Endothelial cell of umbilical vein (primary cell): ENCODE measurements around the gene C11orf65. TPM values are rescaled to one million over a fixed set of nuclear protein-coding genes. Genes with fewer than 3 reads are reported as not detected.

Source experiments
- BruUV-seq: library from RNA; stranded (reverse); fragments of 400-500 nt; replicated peaks from 2 replicates; lab custom pipeline; 2021; lab: Mats Ljungman, UMichigan
- CTCF ChIA-PET: fragments of 300-600, 350-600 bp; sonication (Branson Sonifier 250); formaldehyde crosslinking; loops from one replicate; lab custom pipeline; 2021; ENCODE audit warnings: antibody characterized with exemption, inconsistent platforms; lab: Charles Lee
- POLR2A ChIA-PET: fragments of 300-600, 350-600 bp; sonication (Branson Sonifier 250); formaldehyde crosslinking; loops from one replicate; lab custom pipeline; 2021; ENCODE audit warnings: antibody characterized with exemption, inconsistent platforms; lab: Charles Lee
- DNase-seq: peaks from one replicate; pipeline ENCODE4 v3.0.0-alpha.2; 2011; ENCODE audit warnings: low read depth, low spot score
- FAIRE-seq: peaks from 2 replicates; lab custom pipeline; 2011; peaks lifted over from hg19 to GRCh38; lab: Jason Lieb, UNC
- H2AFZ ChIP-seq: 2 replicates; pipeline ENCODE4 v1.6.0; 2012; ENCODE audit warnings: low read depth, low read length, control low read depth, inconsistent platforms
- H3K27ac ChIP-seq: 2 replicates; pipeline ENCODE4 v1.5.1; 2011; ENCODE audit warnings: low read depth, mild to moderate bottlenecking, control low read depth, low read length, moderate library complexity; ENCODE audit not compliant: insufficient read depth
- H3K27me3 ChIP-seq, 2 experiments: 2 replicates each; pipeline versions ENCODE4 v1.6.0 to v1.6.1; 2011; ENCODE audit warnings: low read length in 2 of 2, mixed read lengths in 1 of 2; ENCODE audit not compliant: control insufficient read depth in 2 of 2, insufficient read depth in 2 of 2
- H3K36me3 ChIP-seq, 2 experiments: 2 replicates in 1 of 2; 3 replicates in 1 of 2; pipeline ENCODE4 v1.5.1; 2011; ENCODE audit warnings: low read length in 2 of 2, mild to moderate bottlenecking in 1 of 2, moderate library complexity in 1 of 2; ENCODE audit not compliant: control insufficient read depth in 2 of 2, insufficient read depth in 2 of 2; ENCODE audit errors: extremely low read depth in 1 of 2
- H3K4me1 ChIP-seq: 3 replicates; pipeline ENCODE4 v1.5.1; 2011; ENCODE audit warnings: mild to moderate bottlenecking, low read length; ENCODE audit not compliant: control insufficient read depth, insufficient read depth; ENCODE audit errors: extremely low read depth
- H3K4me2 ChIP-seq: 2 replicates; pipeline ENCODE4 v1.6.1; 2011; ENCODE audit warnings: low read length, control low read depth, mixed read lengths; ENCODE audit not compliant: insufficient read depth
- H3K4me3 ChIP-seq, 3 experiments: fragments of 200-600 bp in 1 of 3; sonication (generic), shearing (Covaris generic) in 1 of 3; replicated peaks in 1 of 3; 2 replicates each; pipeline ENCODE4 v1.5.1; 2011 to 2016; ENCODE audit warnings: control low read depth in 3 of 3, low read length in 3 of 3, mild to moderate bottlenecking in 2 of 3, inconsistent platforms in 1 of 3, low read depth in 1 of 3, moderate library complexity in 1 of 3; ENCODE audit not compliant: insufficient read depth in 1 of 3
- H3K79me2 ChIP-seq: 2 replicates; pipeline ENCODE4 v1.6.0; 2012; ENCODE audit warnings: low read length, inconsistent platforms; ENCODE audit not compliant: control insufficient read depth, insufficient read depth
- H3K9ac ChIP-seq: replicated peaks from 2 replicates; pipeline ENCODE3; 2011; ENCODE audit warnings: low read length, control low read depth; ENCODE audit not compliant: insufficient read depth; ENCODE audit errors: extremely low read depth
- H3K9me1 ChIP-seq: replicated peaks from 3 replicates; pipeline ENCODE4 v1.6.0; 2011; ENCODE audit warnings: mild to moderate bottlenecking, low read length; ENCODE audit not compliant: control insufficient read depth, insufficient read depth; ENCODE audit errors: extremely low read depth
- H3K9me3 ChIP-seq: replicated peaks from 2 replicates; pipeline ENCODE4 v1.5.1; 2012; ENCODE audit warnings: low read length, inconsistent platforms; ENCODE audit not compliant: control insufficient read depth, insufficient read depth
- H4K20me1 ChIP-seq: replicated peaks from 2 replicates; pipeline ENCODE3; 2011; ENCODE audit warnings: mild to moderate bottlenecking, low read length; ENCODE audit not compliant: control insufficient read depth, insufficient read depth; ENCODE audit errors: extremely low read depth
- CTCF ChIP-seq, 2 donors: IDR thresholded peaks; 1 replicate in 1 of 2; 2 replicates in 1 of 2; pipeline ENCODE4 v1.5.1; 2011; ENCODE audit warnings: low read length in 2 of 2, mild to moderate bottlenecking in 2 of 2, moderate library complexity in 2 of 2, control low read depth in 1 of 2, inconsistent platforms in 1 of 2, low read depth in 1 of 2; ENCODE audit not compliant: insufficient read depth in 1 of 2; ENCODE audit errors: extremely low read depth in 1 of 2
- EZH2 ChIP-seq: IDR thresholded peaks from 2 replicates; pipeline ENCODE4 v1.6.1; 2012; ENCODE audit warnings: borderline replicate concordance, low read depth, mild to moderate bottlenecking, moderate library complexity, low read length, inconsistent platforms; ENCODE audit not compliant: severe bottlenecking
- FOS ChIP-seq: IDR thresholded peaks from 2 replicates; pipeline ENCODE4 v1.6.1; 2011; ENCODE audit warnings: mild to moderate bottlenecking, low read length, moderate library complexity, borderline replicate concordance; ENCODE audit not compliant: insufficient read depth
- GATA2 ChIP-seq: IDR thresholded peaks from 2 replicates; pipeline ENCODE4 v1.7.0; 2011; ENCODE audit warnings: low read depth, mild to moderate bottlenecking, moderate library complexity, mixed read lengths, low read length; ENCODE audit not compliant: insufficient read length, insufficient read depth
- JUN ChIP-seq: IDR thresholded peaks from 2 replicates; pipeline ENCODE4 v1.6.1; 2011; ENCODE audit warnings: borderline replicate concordance, low read depth; ENCODE audit not compliant: insufficient read length, insufficient read depth
- MAX ChIP-seq: IDR thresholded peaks from 2 replicates; pipeline ENCODE4 v1.6.1; 2011; ENCODE audit not compliant: insufficient read depth, insufficient read length
- MYC ChIP-seq: IDR thresholded peaks from one replicate; pipeline ENCODE4 v1.6.1; 2011; ENCODE audit warnings: mild to moderate bottlenecking, low read depth, low read length
- POLR2A ChIP-seq: IDR thresholded peaks from 2 replicates; pipeline ENCODE4 v1.6.1; 2012; ENCODE audit warnings: low read depth, mild to moderate bottlenecking, control low read depth, low read length
- POLR2AphosphoS5 ChIP-seq: IDR thresholded peaks from 2 replicates; pipeline ENCODE4 v1.6.1; 2012; ENCODE audit warnings: low read depth, mild to moderate bottlenecking, control low read depth, low read length, moderate library complexity; ENCODE audit not compliant: insufficient read depth
- dilution Hi-C: fragments of 300-500 bp; cut with MboI; formaldehyde crosslinking; loops from one replicate; pipeline ENCODE4 v1.15.0; 2019; ENCODE audit warnings: low sequenced_read_pairs; ENCODE audit not compliant: extremely low pct_ligation_motif_present
- intact Hi-C: fragments of 100-400 bp; cut with micrococcal nuclease; formaldehyde crosslinking; loops from one replicate; pipeline ENCODE4 v1.10.0; 2022
- polyA plus RNA-seq, 4 experiments: library from polyadenylated mRNA; depleted of rRNA in 3 of 4; stranded (reverse) in 3 of 4; unstranded in 1 of 4; fragments of >200 nt; gene quantifications; 2 replicates each; pipeline versions ENCODE4 v1.2.1 to v1.2.3, GENCODE V29; 2011 to 2012; ENCODE audit warnings: missing spikeins in 1 of 4
- total RNA-seq: library from RNA; stranded (reverse); gene quantifications from 2 replicates; pipeline ENCODE4 v1.2.3, GENCODE V29; 2021

Gene C11orf65
- total and polyA plus RNA-seq, 2 donors (not counting 3 experiments of a cell fraction or from before 2014, with no cell fraction given), result not detected

- H3K9me3 ChIP-seq, result no peaks in the 10 kb centered on the region
- dilution Hi-C loops (no loop called here), intact Hi-C loops (loop anchor here (1.0 to 5.0 kb wide), 7 partner anchors 30 to 489 kb away; partner anchors contain the start of genes ACAT1, ATM, C11orf65 and CUL5)
- peaks cover 13% of the 10 kb centered on the region for H3K79me2 ChIP-seq
- POLR2A ChIA-PET, result interaction anchor here (0.6 kb wide), 1 partner anchor 31 kb away, joined by 3 read pairs; no protein-coding TSS in a partner anchor
- TF ChIP-seq GATA2 (no peak), JUN (peak; percentile 99), CTCF (IDR thresholded peaks at IDR 0.05; ENCODE audit: extremely low read depth in 1 of 2, insufficient read depth in 1 of 2, low read depth in 1 of 2, low read length in 2 of 2) (no peak), MYC (peak; percentile 53), POLR2AphosphoS5 (peak; percentile 85), EZH2 (no peak), FOS (peak; percentile 99), POLR2A (peak; percentile 89), MAX (no peak)
- H3K27me3 ChIP-seq, result no peaks in the 10 kb centered on the region
- DNase-seq (peak; percentile 99), FAIRE-seq (peak; percentile 100)
- H2AFZ ChIP-seq, result peak overlapping the region; percentile 82
- H4K20me1 ChIP-seq, result no peaks in the 10 kb centered on the region
- peaks cover 10% of the 10 kb centered on the region for H3K4me1 ChIP-seq
- BruUV-seq, result TSS peak; percentile 54
- no peaks in the 10 kb centered on the region for H3K36me3 ChIP-seq
- no peaks in the 10 kb centered on the region for H3K9me1 ChIP-seq
- peak overlapping the region; percentile 81 for H3K27ac ChIP-seq
- peak overlapping the region; percentile 86 for H3K4me2 ChIP-seq
- CTCF ChIA-PET, result no interaction called here
- H3K4me3 ChIP-seq, result peak overlapping the region; percentile 26 to 71 (median 48)
- H3K9ac ChIP-seq, result peak overlapping the region; percentile 89
Measured at GRCh38 chr11:108497317-108498045, 30.2 kb upstream of the C11orf65 start.
